HG03139 (cell line): Measurements from ENCODE around the gene TACC3.

Experiments used
- ATAC-seq: cut with Tn5 transposase; IDR thresholded peaks from one replicate; pipeline ENCODE4 v1.9.1; 2021; ENCODE audit not compliant: unreplicated experiment

The TACC3 gene

DNA sequence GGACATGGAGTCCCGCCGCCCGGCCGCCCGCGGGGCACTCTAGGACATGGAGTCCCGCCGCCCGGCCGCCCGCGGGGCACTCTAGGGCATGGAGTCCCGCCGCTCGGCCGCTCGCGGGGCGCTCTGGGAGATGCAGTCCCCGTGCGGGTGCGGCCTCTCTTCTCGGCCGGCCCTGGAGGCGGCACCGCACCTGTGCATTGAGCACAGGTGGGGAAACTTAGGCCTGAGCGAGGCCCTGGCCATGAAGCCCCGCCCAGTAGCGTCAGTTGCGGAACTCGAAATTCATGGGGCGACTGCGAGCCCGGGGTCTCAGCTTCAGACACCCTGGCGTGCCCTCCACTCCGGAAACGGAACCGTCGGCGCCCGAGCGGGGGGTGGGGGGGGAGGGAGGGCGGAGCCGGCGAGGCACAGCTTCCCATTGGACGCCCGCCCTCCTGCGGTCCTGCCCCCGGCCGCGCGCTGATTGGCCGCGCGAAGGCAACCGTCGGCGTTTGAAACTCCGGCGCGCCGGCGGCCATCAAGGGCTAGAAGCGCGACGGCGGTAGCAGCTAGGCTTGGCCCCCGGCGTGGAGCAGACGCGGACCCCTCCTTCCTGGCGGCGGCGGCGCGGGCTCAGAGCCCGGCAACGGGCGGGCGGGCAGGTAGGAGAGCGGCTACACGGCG is at the start of gene TACC3, which contains the start of gene TMEM129:
TACC3 (plus strand) TSS at position 519 of the 663 bp plus-strand sequence. CDS start 1,901 bp downstream, outside the sequence.
TMEM129 (minus strand) TSS at position 321 of the 663 bp plus-strand sequence. CDS start 486 bp downstream, outside the sequence.
- peak; percentile 69 for ATAC-seq

DNA sequence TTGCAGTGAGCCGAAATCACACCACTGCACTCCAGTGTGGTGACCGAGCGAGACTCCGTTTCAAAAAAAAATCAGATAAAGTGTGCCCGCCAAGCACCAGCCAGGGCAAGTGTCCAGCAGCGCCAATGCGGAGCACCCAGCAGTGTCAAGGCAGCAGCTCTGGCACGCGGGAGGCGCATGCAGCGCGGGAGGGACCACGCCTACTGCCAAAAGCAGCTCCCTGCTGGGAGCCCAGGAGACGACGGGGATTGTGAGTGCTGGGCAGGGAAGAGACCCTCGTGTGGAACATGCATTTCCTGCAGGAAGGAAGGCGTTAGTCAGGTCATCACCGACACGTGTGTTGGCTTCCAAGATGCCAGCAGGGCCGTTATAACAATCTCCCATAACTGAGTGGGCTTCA is 47.6 kb upstream of the TACC3 start:
- no peak for ATAC-seq

DNA sequence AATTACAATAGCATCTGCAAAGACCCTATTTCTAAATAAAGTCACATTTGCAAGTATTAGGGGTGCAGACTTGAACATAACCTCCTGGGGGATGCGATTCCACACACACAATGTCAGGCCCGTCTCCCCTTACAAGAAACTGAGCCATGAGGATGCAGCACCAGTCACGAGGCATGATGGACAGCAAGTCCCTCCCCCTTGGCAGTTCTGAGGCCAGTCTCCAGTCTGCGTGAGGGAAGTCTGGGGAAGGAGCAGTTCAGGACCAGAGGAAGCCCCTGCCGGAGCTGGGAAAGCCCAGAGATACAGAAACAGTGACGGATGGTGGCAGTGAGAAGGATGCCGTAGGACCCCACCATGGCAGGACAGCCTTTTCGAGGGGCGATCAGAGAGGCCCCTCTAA is 46.6 kb upstream of the TACC3 start:
- ATAC-seq: no peak

DNA sequence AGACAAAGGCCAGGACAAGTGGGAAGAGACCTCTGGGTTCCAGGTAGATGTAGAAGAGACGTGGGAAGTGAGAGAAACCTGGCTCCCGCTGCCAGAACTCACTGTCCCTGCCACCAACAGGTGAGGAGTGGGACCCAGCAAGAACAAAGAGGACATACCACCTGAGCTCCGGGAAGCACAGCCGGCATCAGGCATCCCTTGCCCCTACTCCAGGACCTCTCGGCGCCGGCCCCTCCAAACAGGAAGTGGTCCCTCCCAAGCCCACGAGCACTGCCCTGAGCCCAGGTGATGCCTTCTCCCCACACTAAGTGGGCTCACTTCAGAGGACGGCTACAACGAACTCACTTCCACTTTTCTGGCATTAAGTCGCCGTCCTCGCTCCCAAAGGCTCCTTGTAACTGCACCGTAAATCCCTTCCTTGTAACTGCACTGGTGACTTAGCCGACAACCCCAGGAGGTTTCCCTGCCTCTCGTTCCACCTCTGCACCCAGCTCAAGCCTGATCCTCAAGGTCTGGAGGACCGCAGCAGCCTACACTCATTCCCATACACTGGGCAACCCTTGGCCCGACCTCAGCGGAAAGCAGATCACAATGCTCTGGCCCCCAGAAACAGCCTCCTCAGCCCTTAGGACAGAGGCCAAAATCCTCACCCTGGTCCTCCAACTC is 46.1 kb upstream of the TACC3 start:
- no peak for ATAC-seq

DNA sequence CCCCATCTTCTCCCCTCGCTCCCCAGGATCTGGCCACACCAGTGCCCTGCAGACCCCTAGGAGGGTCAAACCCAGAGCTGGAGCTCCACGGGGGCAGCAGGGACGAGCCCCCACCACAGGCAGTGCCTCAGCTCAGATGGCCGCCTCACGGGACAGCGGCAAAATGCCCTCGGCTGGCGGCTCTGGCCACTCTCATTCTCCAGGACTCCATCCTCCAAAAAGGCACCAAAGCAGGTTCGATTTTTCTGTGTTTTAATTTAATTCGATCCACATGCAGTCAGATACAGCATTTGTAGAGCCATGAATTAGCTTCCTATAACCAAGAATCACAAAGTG is 45.6 kb upstream of the TACC3 start:
- no peak for ATAC-seq

DNA sequence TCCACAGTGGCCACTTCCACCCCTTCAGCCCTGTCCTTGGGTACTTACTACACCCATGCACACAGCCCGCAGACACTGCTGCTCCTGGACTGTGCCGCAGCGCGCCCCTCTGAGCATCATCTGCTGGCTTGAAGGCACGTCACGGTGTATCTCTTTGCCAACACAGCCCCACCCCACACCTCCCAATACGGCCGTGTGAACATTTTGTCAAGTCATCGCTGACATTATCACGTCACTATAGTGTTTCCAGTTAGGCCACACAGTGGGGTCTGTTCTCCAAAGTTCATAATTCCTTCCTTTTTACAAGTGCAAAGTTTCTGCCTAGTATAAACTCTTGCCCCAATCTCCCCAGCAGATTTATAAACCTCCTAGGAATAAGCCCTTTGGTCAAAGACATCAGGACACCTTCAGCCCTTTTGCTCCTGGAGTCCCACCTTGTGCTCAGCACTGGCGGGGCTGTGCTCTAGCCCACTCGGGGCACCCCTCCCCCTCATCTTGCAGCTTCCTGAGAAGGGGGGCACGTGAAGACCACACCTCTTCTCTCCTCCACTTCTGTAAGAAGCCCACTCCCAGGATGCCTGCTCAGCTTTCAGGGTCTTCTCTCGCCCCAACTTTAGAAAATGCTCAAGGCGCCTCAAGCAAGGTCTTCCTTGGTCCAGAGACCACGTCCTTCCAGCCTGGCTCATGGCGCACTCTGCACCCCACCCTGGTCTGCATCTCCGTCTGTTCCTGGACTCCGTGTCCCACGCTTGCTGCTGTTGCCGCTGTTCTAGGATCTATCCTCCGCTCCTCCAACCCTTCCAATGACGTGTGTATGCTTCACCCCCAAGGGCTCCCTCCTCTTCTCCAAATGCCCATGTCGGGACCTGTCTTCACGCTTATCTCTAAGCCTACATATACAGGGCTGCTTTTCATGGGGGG is 44.5 kb upstream of the TACC3 start:
- no peak for ATAC-seq

DNA sequence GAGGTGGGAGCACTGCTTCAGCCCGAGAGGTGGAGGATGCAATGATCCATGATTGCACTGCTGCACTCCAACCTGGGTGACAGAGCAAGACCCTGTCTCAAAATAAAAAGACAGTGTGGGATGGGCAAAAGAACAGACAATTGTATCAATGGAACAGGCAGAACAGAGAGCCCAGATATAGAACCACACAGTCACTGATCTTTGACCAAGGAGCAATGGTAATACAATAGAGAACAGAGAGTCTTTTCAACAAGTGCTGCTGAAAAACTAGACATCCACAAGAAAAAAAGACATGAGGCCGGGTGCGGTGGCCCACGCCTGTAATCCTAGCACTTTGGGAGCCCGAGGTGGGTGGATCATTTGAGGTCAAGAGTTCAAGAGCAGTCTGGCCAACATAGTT is 43.1 kb upstream of the TACC3 start:
- no peak for ATAC-seq

DNA sequence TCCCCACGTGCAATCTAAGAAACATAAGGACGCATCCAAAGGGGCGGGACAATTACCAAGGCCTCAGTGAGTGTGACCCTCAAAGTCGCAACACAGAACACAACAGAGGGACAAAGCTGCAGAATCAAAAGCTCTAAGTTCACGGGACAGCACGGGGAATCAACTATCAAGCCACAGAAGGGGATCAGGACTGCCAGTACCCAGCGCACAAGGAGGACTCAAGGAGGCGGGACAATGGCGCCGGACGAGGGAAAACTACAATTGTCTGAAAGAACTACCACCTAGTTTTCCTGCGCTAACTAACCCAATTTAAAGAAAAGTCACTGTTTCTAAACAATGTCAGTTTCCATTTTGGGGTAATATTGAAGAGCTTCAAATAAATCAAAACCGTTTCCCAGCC is 38.5 kb upstream of the TACC3 start:
- no peak for ATAC-seq

DNA sequence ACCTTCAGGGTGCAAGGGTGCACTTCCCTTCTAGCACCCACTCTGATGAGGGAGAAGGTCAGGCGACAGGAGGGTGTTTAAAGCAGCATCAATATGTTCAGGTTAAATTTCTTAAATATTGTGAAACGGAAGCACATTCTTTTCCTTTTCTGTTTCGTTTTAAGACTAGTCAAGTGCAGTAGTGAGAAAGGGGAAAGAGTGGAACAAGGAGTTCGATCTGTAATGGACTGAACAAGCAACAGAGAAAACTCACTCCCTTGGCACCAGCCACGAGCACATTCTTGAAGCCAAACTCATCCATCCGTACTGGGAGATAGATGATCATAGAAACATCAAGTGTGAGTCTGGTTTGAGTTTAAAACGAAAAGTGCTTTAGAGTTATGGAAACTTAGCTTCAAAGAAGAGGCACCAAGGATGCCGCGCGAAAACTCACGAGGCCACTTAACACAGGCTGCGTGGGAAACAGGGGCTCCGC is 38.0 kb upstream of the TACC3 start:
- no peak for ATAC-seq

DNA sequence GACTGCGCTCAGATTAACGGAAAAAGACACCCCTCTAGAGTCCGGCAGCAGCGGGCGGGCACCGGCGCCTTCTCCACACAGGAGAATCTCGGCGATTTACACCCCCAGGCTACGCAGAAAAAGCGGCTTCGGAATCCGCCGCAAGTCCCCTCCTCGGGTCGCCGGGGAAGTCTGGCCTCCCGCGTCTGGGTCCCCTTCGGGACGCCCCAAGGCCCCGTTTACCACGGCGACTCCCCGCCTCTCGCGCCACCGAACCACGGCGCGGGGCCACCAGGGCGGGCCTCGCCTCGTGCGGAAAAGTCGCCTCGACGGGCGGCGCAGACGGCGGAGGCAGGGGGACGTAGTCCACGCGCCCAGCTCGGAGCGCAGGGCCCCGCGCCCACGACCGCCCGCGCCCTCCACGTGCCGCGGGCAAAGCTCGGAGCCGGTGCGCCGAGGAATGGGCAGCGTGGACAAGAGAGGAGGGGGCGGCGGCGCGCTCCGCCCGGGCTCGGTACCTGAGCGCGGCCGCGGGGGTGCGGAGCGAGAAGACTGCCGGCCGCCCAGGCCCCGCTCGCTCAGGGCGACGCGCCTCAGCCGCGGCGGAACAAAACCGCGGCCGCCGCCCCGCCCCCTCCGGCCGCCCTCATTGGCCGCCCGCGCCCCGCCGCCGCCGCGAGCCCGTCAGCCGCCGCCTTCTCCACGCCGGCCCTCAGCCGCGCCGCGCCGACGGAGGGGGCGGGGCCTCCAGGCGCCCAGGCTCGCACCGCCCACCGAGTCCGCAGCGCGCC is 37.4 kb upstream of the TACC3 start, which contains the start of gene FAM53A:
FAM53A (minus strand) TSS at position 578 of the 770 bp plus-strand sequence. CDS start 15,572 bp downstream, outside the sequence.
- peak; percentile 80 for ATAC-seq

DNA sequence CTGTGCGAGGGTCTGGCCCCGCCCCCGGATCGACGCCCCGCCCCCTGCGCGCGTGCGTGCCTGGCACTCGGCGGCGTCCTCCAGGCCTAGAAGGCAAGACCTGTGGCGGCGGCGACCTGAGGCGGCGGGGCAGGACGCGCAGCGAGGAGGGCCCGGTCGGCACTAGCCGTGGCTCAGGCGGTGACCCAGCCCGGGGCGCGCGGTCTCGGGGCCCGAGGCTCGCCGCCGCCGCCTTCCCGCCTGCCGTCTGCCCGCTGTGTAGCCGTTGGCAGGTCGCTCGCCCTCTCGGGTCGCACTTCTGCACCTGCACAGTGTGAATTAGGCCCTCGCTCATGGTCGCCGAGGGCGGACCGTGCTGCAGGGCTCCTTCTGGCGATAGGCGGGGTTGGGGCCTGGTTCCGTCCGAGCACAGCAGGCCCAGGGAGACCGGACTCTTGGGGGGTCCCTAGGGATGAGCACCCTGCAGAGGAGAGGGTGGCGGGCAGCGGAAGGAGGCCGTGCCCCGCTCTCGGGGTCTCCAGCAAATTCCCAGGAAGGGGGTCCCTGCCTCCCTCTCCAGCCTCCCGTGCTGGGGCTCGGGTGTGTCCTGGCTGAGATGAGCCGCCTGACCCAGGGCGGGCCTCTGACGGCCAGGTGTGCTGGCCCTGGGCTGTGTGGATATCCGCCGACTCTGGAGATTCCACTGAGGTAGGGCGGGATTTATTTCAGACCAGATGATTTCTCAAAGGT is 36.7 kb upstream of the TACC3 start:
- no peak for ATAC-seq

DNA sequence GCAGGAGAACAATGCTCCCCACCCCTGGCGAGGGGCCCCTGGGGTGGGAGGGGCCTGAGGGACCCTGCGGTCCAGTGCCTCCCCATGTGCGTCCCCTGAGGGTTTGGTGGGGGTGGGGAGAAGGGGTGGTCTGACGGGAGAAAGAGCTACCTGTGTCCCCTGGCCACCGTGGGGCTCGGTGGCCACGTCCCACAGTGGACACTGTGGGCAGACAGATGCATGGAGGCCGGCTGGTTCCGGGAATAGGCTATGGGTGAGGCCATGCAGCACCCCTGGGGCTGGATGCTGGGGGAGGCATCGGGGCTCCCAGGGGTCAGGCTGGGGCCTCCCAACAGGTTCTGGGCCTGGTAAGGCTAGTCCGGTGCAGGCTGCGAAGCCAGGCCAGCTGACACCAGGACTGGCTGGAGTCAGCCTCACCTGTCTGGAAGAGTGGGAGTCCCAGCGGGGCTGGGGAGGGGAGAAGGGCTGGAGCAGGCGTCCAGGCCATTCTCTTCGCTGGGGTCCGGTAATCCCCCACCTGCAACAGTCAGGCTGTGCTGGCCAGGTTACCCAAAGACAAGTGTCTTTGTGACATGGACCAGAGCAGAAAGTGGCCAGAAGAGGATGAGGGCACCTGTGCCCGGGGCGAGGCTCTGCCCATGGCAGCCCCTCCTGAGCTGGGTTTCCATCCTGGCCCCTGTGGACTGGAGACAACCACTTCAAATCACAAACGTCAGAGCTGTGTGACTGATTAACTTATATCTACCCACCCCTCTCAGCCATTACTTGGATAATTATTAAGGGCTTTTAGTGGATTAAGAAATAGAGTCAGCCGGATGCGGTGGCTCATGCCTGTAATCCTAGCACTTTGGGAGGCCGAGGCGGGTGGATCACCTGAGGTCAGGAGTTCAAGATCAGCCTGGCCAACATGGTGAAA is 35.8 kb upstream of the TACC3 start:
- ATAC-seq: no peak

DNA sequence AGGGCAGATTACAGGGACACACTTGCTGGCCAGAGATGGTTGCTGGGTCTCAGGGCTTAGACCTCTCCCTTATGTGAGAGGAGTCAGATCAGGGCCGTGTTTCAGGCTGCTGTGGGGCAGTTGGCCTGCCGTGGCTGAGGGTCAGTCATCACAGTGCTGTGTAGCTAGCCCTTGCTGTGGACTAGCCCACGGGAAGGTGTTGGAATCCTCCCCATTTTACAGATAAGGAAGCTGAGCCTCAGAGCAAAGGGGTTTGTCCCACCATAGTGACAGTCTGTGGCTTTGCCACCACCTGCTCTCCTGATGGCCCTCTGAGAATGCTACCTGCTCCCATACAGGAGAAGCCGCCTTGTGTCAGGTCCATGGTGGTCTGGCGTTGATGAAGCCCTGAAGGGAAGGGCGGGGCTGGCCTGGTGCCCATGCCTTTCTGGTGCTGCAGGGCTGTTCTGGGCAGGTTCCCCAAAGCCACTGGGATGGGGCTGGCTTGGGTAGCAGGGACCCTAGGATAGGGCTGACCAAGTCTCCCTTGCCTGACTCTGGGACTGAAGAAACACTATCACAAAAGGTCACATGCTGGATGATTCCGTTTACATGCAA is 34.8 kb upstream of the TACC3 start:
- no peak for ATAC-seq

DNA sequence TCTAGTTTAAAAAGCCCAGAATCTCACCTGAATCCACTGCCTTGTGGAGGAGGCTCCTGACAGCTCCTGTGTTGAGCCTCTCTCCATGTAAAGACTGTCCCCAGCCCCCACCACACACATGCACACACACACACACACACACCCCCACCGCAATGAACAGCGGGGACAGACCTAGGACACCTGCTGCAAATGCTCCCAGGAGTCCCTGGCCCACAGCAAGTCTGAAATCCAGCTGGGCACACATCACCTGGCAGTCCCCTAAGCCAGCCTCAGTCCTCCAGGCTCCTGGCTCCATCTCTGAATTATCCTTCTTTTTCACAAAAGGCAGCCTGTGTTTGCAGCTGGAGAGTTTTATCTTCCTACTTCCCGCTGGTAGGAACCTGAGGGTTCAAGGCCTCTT is 30.6 kb upstream of the TACC3 start:
- ATAC-seq: no peak

DNA sequence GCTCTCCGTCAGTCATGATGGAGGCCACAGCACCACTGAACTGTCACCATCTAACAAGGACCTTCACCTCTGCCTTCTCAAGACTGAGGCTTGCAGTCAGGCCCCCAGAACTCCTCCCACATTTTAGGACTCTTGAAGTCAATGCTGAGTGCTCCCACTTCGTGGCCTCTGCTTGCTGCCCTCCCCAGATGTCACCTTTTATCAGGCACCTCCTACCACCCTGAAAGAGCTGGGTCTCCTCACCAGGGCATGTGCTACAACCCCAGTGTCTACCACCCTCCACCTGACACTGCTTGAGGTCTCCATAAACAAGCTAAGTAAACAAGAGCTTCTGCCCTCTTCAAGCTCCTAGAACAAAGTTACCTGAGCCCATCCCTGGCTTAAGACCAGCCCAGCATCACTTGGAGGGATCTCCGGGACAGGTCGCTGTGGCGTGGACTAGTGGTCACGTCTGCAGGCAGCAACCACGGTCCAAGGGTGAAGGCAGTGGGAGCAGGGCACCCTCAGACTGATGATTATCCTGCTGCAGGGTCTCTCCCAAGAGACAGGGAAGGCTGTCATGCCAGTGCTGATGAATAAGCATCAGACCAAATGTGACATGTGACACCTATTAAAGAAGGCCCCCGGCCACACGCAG is 29.5 kb upstream of the TACC3 start:
- ATAC-seq: no peak

DNA sequence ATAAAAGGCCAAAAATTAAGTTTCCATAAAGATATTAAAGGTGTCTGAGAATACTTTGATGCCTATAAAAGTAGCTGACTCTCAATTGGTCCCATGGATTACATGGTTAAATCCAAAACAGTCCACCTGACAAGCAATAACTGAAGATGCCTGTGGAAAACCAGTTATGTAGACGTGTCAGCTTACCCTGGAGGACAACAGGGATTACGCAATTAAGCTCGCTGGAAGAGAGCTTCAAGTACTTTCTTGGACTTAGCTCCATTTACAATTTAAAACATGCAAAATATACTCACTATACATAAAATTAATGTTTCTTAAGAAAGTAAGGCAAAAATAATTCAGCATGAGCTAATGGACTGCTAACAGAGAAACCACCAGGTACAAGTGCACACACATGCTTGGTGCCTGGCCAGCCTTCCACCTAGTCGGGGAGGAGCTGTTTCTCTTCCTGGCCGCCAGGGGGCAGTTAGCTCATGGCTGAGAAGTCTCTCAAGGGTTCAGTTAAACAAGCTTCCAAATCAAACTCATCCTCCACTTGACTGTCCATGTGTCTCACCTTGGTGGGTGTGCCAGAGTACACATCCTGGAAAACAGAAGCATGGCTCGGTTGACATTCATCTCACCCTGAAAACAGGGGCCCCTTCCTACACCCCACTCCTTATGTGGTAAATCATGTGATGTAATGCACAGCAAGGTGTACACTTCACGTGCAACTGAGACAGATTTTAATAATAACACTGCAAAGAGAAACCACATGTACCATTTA is 28.0 kb upstream of the TACC3 start:
- no peak for ATAC-seq

DNA sequence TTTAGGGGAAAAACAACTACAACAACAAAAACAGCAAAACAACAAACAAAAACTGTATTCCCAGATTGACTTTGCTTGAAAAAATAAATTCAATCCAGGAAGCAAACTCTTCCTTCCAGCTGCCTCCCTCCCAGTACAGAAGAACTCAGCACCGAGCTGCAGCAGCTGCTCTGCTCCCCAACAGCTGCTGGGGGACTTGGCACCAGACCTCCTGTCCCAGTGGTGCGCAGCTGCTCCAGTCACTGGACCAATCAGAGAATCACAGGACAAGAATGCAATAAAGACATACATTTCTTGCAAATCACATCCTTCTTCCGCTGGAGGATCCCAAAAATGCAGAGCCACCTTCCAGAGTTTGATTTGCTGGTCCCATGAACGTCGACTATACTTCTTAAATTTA is 25.4 kb upstream of the TACC3 start:
- ATAC-seq: no peak
